Mononuclear cell (primary cell): ENCODE results near the gene TAS2R50. TPM values are rescaled to one million over a fixed set of nuclear protein-coding genes. Genes with fewer than 3 reads are reported as not detected.

Source experiments
- total RNA-seq: library from RNA; depleted of rRNA; stranded (reverse); fragments of >200 nt; gene quantifications from one replicate; pipeline ENCODE4 v1.2.3, GENCODE V29; 2012

The TAS2R50 gene
- total RNA-seq, 1 donor, result 0.31 TPM

Other genes with a start within 250 kb of the TAS2R50 start
- gene TAS2R7, start 184.3 kb downstream of the TAS2R50 start, total RNA-seq, result not detected
- gene TAS2R8, start 179.6 kb downstream of the TAS2R50 start, total RNA-seq, result 0.21 TPM
- gene TAS2R9, start 176.7 kb downstream of the TAS2R50 start, total RNA-seq, result not detected
- 0.31 TPM for gene TAS2R10, start 160.6 kb downstream of the TAS2R50 start, total RNA-seq
- 0.52 TPM for gene PRR4, start 137.4 kb downstream of the TAS2R50 start, total RNA-seq
- 24.2 TPM for gene PRH1, start 102.7 kb downstream of the TAS2R50 start, total RNA-seq
- gene TAS2R13, start 77.3 kb downstream of the TAS2R50 start, total RNA-seq, result 0.94 TPM
- not detected for gene PRH2, start 57.7 kb downstream of the TAS2R50 start, total RNA-seq
- gene TAS2R14, start 47.6 kb downstream of the TAS2R50 start, total RNA-seq, result 1.2 TPM
- 2.6 TPM for gene TAS2R20, start 11.4 kb upstream of the TAS2R50 start, total RNA-seq
- gene TAS2R19, start 35.7 kb upstream of the TAS2R50 start, total RNA-seq, result 1.8 TPM
- gene TAS2R31, start 44.5 kb upstream of the TAS2R50 start, total RNA-seq, result 3.9 TPM
- gene TAS2R46, start 75.4 kb upstream of the TAS2R50 start, total RNA-seq, result 6.5 TPM
- not detected for gene TAS2R43, start 105.4 kb upstream of the TAS2R50 start, total RNA-seq
- gene TAS2R30, start 147.7 kb upstream of the TAS2R50 start, total RNA-seq, result 21.8 TPM
- 6.3 TPM for gene SMIM10L1, start 184.3 kb upstream of the TAS2R50 start, total RNA-seq
- not detected for gene TAS2R42, start 200.0 kb upstream of the TAS2R50 start, total RNA-seq